ENCODE data around the gene EDA.

EDA gene

GRCh38 chrX:69615779-69616456, at the start of gene EDA:
Gene EDA (plus strand): TSS chrX:69616113.
- Histone ChIP-seq H3K27ac (ENCODE audit: low read length) (no peak within 1 kb of the TSS), H3K4me1 (ENCODE audit: low read length) (peaks cover 12% of the 10 kb centered on the region; the same call in 1 of the 2 replicates), H2AFZ (ENCODE audit: low read length) (peak within 1 kb of the TSS; percentile 65), H3K9me2 (replicated peaks; ENCODE audit: insufficient read depth, low read length) (no peaks in the 10 kb centered on the region), H3K27me3 (replicated peaks; ENCODE audit: insufficient read depth, low read length) (no peaks in the 10 kb centered on the region), H4K20me1 (ENCODE audit: insufficient read depth, low read length) (no peaks in the 10 kb centered on the region), H3K9me3 (replicated peaks; ENCODE audit: insufficient read depth, low read length) (no peaks in the 10 kb centered on the region), H3F3A (ENCODE audit: insufficient read depth, low read length) (no peaks in the 10 kb centered on the region), H3K4me2 (ENCODE audit: low read depth, low read length) (peak within 1 kb of the TSS; percentile 87), H3K36me3 (replicated peaks; ENCODE audit: insufficient read depth, low read length) (no peaks in the 10 kb centered on the region), H3K79me2 (ENCODE audit: low read length) (no peaks in the 10 kb centered on the region), H3K9ac (ENCODE audit: low read length) (peak within 1 kb of the TSS; percentile 50; the same call in 1 of the 2 replicates), H3K4me3 (ENCODE audit: low read length) (peak within 1 kb of the TSS; percentile 67)
- DNase-seq, result peak; percentile 86
- no peak for TF ChIP-seq EZH2 (optimal IDR thresholded peaks at IDR 0.05; ENCODE audit: low read depth, low read length)
- TF ChIP-seq EZH2phosphoT487 (IDR thresholded peaks at IDR 0.05; ENCODE audit: low read length), result no peak
- TF ChIP-seq CTCF (IDR thresholded peaks at IDR 0.05; ENCODE audit: low read length), result no peak

GRCh38 chrX:69568828-69569227, 47.1 kb upstream of the EDA start:
- no peak overlapping the region for H3K4me3 ChIP-seq (ENCODE audit: low read length)
- no peaks in the 10 kb centered on the region for H3K4me1 ChIP-seq (ENCODE audit: low read length)
- H3K27ac ChIP-seq (ENCODE audit: low read length), result no peak overlapping the region
- TF ChIP-seq EZH2phosphoT487 (IDR thresholded peaks at IDR 0.05; ENCODE audit: low read length) (no peak), EZH2 (optimal IDR thresholded peaks at IDR 0.05; ENCODE audit: low read depth, low read length) (no peak)
- H3K9me3 ChIP-seq (replicated peaks; ENCODE audit: insufficient read depth, low read length), result no peaks in the 10 kb centered on the region
- H3K27me3 ChIP-seq (replicated peaks; ENCODE audit: insufficient read depth, low read length), result no peaks in the 10 kb centered on the region
- no peak overlapping the region for H3K4me2 ChIP-seq (ENCODE audit: low read depth, low read length)
- H3K9ac ChIP-seq (ENCODE audit: low read length), result no peak overlapping the region
- no peaks in the 10 kb centered on the region for H3K36me3 ChIP-seq (replicated peaks; ENCODE audit: insufficient read depth, low read length)
- no peaks in the 10 kb centered on the region for H3F3A ChIP-seq (ENCODE audit: insufficient read depth, low read length)
- H2AFZ ChIP-seq (ENCODE audit: low read length), result no peak overlapping the region
- no peak for DNase-seq
- H3K79me2 ChIP-seq (ENCODE audit: low read length), result no peaks in the 10 kb centered on the region
- H3K9me2 ChIP-seq (replicated peaks; ENCODE audit: insufficient read depth, low read length), result no peaks in the 10 kb centered on the region
- H4K20me1 ChIP-seq (ENCODE audit: insufficient read depth, low read length), result no peaks in the 10 kb centered on the region

- H3K9me3 ChIP-seq (replicated peaks; ENCODE audit: insufficient read depth, low read length), result no peaks in the 10 kb centered on the region
- H2AFZ ChIP-seq (ENCODE audit: low read length), result no peak overlapping the region
- H3K27ac ChIP-seq (ENCODE audit: low read length), result no peak overlapping the region
- TF ChIP-seq CTCF (IDR thresholded peaks at IDR 0.05; ENCODE audit: low read length), result no peak
- TF ChIP-seq EZH2phosphoT487 (IDR thresholded peaks at IDR 0.05; ENCODE audit: low read length), result no peak
- TF ChIP-seq EZH2 (optimal IDR thresholded peaks at IDR 0.05; ENCODE audit: low read depth, low read length), result no peak
- H3K9me2 ChIP-seq (replicated peaks; ENCODE audit: insufficient read depth, low read length), result no peaks in the 10 kb centered on the region
- H3K79me2 ChIP-seq (ENCODE audit: low read length), result no peaks in the 10 kb centered on the region
- H3K27me3 ChIP-seq (replicated peaks; ENCODE audit: insufficient read depth, low read length), result no peaks in the 10 kb centered on the region
- no peak overlapping the region for H3K9ac ChIP-seq (ENCODE audit: low read length)
- H3K4me2 ChIP-seq (ENCODE audit: low read depth, low read length), result no peak overlapping the region
- no peak for DNase-seq
- H3K36me3 ChIP-seq (replicated peaks; ENCODE audit: insufficient read depth, low read length), result no peaks in the 10 kb centered on the region
- H3K4me1 ChIP-seq (ENCODE audit: low read length), result no peaks in the 10 kb centered on the region
- no peak overlapping the region for H3K4me3 ChIP-seq (ENCODE audit: low read length)
- H3F3A ChIP-seq (ENCODE audit: insufficient read depth, low read length), result no peaks in the 10 kb centered on the region
- no peaks in the 10 kb centered on the region for H4K20me1 ChIP-seq (ENCODE audit: insufficient read depth, low read length)
These were observed 18.5 kb upstream of the EDA start for GRCh38 chrX:69597399-69597798.

- DNase-seq, result no peak
- no peaks in the 10 kb centered on the region for H3K9me2 ChIP-seq (replicated peaks; ENCODE audit: insufficient read depth, low read length)
- no peaks in the 10 kb centered on the region for H3K36me3 ChIP-seq (replicated peaks; ENCODE audit: insufficient read depth, low read length)
- no peak overlapping the region for H3K4me3 ChIP-seq (ENCODE audit: low read length)
- H3K27ac ChIP-seq (ENCODE audit: low read length), result no peak overlapping the region
- no peaks in the 10 kb centered on the region for H3K9me3 ChIP-seq (replicated peaks; ENCODE audit: insufficient read depth, low read length)
- no peak for TF ChIP-seq EZH2phosphoT487 (IDR thresholded peaks at IDR 0.05; ENCODE audit: low read length)
- TF ChIP-seq CTCF (IDR thresholded peaks at IDR 0.05; ENCODE audit: low read length), result no peak
- no peak for TF ChIP-seq EZH2 (optimal IDR thresholded peaks at IDR 0.05; ENCODE audit: low read depth, low read length)
- no peak overlapping the region for H2AFZ ChIP-seq (ENCODE audit: low read length)
- no peaks in the 10 kb centered on the region for H3K4me1 ChIP-seq (ENCODE audit: low read length)
- no peak overlapping the region for H3K9ac ChIP-seq (ENCODE audit: low read length)
- no peaks in the 10 kb centered on the region for H3F3A ChIP-seq (ENCODE audit: insufficient read depth, low read length)
- no peaks in the 10 kb centered on the region for H3K27me3 ChIP-seq (replicated peaks; ENCODE audit: insufficient read depth, low read length)
- H3K4me2 ChIP-seq (ENCODE audit: low read depth, low read length), result no peak overlapping the region
- no peaks in the 10 kb centered on the region for H3K79me2 ChIP-seq (ENCODE audit: low read length)
- H4K20me1 ChIP-seq (ENCODE audit: insufficient read depth, low read length), result no peaks in the 10 kb centered on the region
These were observed 15.7 kb upstream of the EDA start for GRCh38 chrX:69600182-69600581.
